IPS-20b (cell line): Measurements from ENCODE around the gene PDCD1LG2.

Source experiments
- H3K27ac ChIP-seq: one replicate; pipeline ENCODE4 v1.5.1; 2013; ENCODE audit warnings: low read length
- H3K27me3 ChIP-seq: 2 replicates; pipeline ENCODE4 v1.6.1; 2013; ENCODE audit warnings: mild to moderate bottlenecking, low read length, inconsistent platforms; ENCODE audit not compliant: insufficient read depth
- H3K36me3 ChIP-seq: 2 replicates; pipeline ENCODE4 v1.6.1; 2013; ENCODE audit warnings: low read depth, mild to moderate bottlenecking, inconsistent platforms, low read length, moderate library complexity; ENCODE audit not compliant: insufficient read depth
- H3K4me1 ChIP-seq: 2 replicates; pipeline ENCODE4 v1.6.1; 2013; ENCODE audit warnings: mild to moderate bottlenecking, control low read depth, inconsistent platforms, low read length, moderate library complexity; ENCODE audit not compliant: insufficient read depth
- H3K4me3 ChIP-seq: 2 replicates; pipeline ENCODE4 v1.5.1; 2013; ENCODE audit warnings: mild to moderate bottlenecking, low read length, inconsistent platforms
- H3K9ac ChIP-seq: 2 replicates; pipeline ENCODE4 v1.6.1; 2013; ENCODE audit warnings: low read depth, mild to moderate bottlenecking, inconsistent platforms, low read length, moderate library complexity
- H3K9me3 ChIP-seq: 2 replicates; pipeline ENCODE4 v1.6.1; 2013; ENCODE audit warnings: mild to moderate bottlenecking, low read depth, low read length, inconsistent platforms; ENCODE audit not compliant: insufficient read depth

PDCD1LG2 gene

DNA sequence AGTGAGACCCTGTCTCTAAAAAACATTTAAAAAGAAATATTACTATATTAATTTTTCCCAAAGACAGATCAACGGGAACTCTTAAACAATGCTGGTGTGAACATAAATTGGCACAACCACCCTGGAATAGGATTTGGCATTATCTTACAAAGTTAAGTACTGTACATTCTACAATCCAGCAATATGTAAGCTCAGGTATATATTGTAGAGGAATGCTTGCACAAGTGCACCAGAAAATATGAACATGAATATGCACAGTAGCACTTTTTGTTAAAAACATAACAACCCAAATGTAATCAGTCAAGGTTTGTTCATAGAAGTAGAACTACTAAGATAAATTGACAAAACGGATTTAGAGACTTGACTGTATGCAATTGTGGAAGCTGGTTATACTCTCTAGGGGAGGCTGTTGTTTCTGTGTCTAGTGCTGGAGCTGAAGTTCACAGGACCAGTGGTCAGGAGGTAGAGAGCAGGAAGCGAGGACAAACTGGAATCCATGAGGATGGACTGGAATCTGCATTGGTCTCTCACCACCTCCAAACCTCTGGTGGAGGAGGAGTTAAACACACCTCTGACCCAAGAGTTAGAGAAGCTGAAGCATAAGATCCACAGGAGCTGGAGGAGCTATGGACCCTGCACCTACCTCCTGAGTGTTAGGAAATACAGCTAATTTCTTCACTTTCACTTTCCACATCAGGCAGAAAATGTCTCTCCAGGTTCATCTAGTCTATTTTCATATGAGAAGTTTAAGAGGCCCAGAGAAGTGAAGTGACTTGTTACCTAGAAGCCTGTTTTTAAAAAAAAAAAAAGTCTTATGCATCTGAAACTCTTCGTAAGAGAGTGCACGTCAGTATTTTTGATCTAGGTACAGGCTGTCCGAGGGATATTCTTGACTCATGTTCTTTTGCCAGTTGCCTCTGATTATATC is 98.2 kb downstream of the PDCD1LG2 start:
- H3K27ac ChIP-seq: no peak overlapping the region

DNA sequence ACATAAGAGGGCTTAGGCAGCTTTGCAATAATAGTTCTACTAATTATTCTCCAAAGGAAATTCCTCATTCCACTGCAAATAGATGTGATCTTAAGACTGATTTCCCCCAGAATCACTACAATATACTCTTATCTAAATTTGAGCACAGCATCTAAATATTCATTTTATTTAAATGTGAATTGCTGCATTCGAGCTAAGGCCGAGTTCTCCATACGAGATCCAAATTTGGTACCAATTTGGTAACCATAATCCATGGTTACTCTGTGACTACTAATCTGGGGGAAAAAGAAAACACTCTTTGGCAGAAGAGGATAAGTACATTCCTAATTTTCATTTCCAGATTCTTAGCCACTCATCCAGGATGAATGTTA is 98.9 kb downstream of the PDCD1LG2 start:
- no peak overlapping the region for H3K9ac ChIP-seq
- no peak overlapping the region for H3K27ac ChIP-seq
- no peaks in the 10 kb centered on the region for H3K27me3 ChIP-seq
- H3K9me3 ChIP-seq: no peaks in the 10 kb centered on the region
- H3K36me3 ChIP-seq: no peaks in the 10 kb centered on the region
- H3K4me3 ChIP-seq: no peak overlapping the region
- peaks cover 3% of the 10 kb centered on the region; the same call in 1 of the 2 replicates for H3K4me1 ChIP-seq

More for the DNA sequence above, 98.2 kb downstream of the PDCD1LG2 start:
- no peaks in the 10 kb centered on the region for H3K9me3 ChIP-seq
- no peak overlapping the region for H3K9ac ChIP-seq
- no peaks in the 10 kb centered on the region for H3K27me3 ChIP-seq
- H3K36me3 ChIP-seq: no peaks in the 10 kb centered on the region
- H3K4me1 ChIP-seq: peaks cover 3% of the 10 kb centered on the region; the same call in 1 of the 2 replicates
- H3K4me3 ChIP-seq: no peak overlapping the region

DNA sequence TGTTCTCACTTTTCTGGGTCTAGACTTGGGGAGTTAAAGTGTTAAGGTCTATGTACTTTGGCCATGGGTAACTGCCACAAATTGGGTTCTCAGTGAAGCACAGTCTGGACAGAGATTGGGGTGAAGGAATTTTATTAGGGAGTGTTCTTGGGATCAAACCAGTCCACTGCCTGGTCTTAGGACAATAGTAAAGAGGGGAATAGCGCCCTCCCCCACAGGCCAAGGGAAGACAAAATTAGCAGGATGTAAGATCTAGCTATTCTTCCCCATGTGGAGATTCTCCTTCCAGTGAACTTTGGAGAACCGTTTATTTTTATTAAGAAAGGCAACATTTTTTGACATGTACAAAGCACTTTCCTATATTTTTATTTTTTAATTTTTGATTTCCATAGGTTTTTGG is 100.2 kb downstream of the PDCD1LG2 start:
- Histone ChIP-seq H3K9ac (no peak overlapping the region), H3K27me3 (no peaks in the 10 kb centered on the region), H3K9me3 (no peaks in the 10 kb centered on the region), H3K27ac (no peak overlapping the region), H3K36me3 (no peaks in the 10 kb centered on the region), H3K4me1 (peaks cover 6% of the 10 kb centered on the region; the same call in 1 of the 2 replicates), H3K4me3 (no peak overlapping the region)

DNA sequence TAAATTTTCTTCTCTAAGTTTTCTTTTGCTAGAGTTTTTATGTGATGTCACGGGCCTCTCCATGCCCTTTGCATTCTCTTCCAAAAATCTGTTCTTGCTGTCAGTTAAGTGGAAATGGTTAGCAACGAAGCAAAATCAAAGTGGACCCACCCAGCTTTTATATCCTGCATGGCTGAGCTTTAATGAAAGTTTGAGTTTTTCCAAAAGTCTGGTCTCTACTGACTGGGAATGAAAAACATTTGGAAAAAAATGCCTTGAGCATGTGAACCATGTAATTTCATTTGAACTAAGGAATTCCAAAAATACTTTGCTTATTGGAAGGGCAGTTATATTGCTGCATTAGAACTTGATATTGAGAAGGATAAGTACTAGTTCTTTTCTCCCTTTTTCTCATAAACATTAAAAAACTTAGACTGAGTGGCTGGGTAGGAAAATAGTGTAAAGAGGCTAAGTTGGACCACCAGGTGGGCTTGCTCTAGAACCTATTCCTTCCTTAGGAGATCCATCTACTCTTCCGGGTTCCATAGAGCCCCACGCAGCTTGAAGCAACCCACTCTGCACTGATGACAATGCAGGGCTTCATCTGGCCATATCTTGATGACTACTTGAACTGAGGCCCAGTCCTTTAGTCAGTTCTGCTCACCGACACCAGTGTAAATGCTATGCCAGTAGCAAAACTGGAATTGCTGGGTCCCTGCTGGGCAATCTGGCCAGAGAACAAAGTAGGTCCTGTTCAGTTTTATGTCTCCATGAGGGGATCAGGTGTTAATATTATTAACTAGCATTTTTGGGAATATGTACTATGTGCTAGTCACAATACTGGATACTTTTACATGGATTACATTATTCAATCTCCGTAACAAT is 101.2 kb downstream of the PDCD1LG2 start:
- no peaks in the 10 kb centered on the region for H3K36me3 ChIP-seq
- no peaks in the 10 kb centered on the region for H3K27me3 ChIP-seq
- peaks cover 6% of the 10 kb centered on the region; the same call in 1 of the 2 replicates for H3K4me1 ChIP-seq
- no peak overlapping the region for H3K27ac ChIP-seq
- no peak overlapping the region for H3K9ac ChIP-seq
- no peak overlapping the region for H3K4me3 ChIP-seq
- H3K9me3 ChIP-seq: no peaks in the 10 kb centered on the region

DNA sequence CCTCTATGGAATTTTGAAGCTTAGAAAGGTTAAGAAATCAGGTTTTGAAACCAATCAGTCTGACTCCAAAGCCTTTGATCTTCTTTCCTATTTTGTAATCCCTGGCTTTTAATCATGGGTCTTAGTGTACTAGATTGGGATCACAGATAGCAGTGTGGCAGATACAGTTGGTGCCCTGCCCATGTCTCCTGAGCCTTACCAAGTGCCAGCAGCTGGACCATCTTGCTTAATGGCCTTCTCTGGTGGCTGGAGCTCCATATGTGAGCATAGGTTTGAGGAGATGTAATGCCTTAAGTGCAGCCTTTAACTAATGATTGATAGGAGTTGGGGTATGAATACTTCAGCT is 101.8 kb downstream of the PDCD1LG2 start:
- H3K36me3 ChIP-seq: no peaks in the 10 kb centered on the region
- H3K27me3 ChIP-seq: no peaks in the 10 kb centered on the region
- no peaks in the 10 kb centered on the region for H3K9me3 ChIP-seq
- peaks cover 6% of the 10 kb centered on the region; the same call in 1 of the 2 replicates for H3K4me1 ChIP-seq
- no peak overlapping the region for H3K27ac ChIP-seq
- H3K9ac ChIP-seq: no peak overlapping the region
- H3K4me3 ChIP-seq: no peak overlapping the region

GRCh38 chr9:5614192-5614591 is 103.9 kb downstream of the PDCD1LG2 start:
- no peak overlapping the region for H3K9ac ChIP-seq
- no peaks in the 10 kb centered on the region for H3K27me3 ChIP-seq
- no peak overlapping the region for H3K27ac ChIP-seq
- peaks cover 6% of the 10 kb centered on the region; the same call in 1 of the 2 replicates for H3K4me1 ChIP-seq
- H3K9me3 ChIP-seq: no peaks in the 10 kb centered on the region
- no peaks in the 10 kb centered on the region for H3K36me3 ChIP-seq
- no peak overlapping the region for H3K4me3 ChIP-seq

GRCh38 chr9:5614985-5615384 is 104.7 kb downstream of the PDCD1LG2 start:
- no peaks in the 10 kb centered on the region for H3K9me3 ChIP-seq
- no peak overlapping the region for H3K27ac ChIP-seq
- no peaks in the 10 kb centered on the region for H3K27me3 ChIP-seq
- H3K36me3 ChIP-seq: no peaks in the 10 kb centered on the region
- no peak overlapping the region for H3K9ac ChIP-seq
- H3K4me3 ChIP-seq: no peak overlapping the region
- peaks cover 6% of the 10 kb centered on the region; the same call in 1 of the 2 replicates for H3K4me1 ChIP-seq

- Histone ChIP-seq H3K9ac (no peak overlapping the region), H3K27ac (no peak overlapping the region), H3K4me1 (peaks cover 3% of the 10 kb centered on the region; the same call in 1 of the 2 replicates), H3K27me3 (no peaks in the 10 kb centered on the region), H3K9me3 (no peaks in the 10 kb centered on the region), H3K4me3 (no peak overlapping the region), H3K36me3 (no peaks in the 10 kb centered on the region)
These were observed 107.4 kb downstream of the PDCD1LG2 start for GRCh38 chr9:5617749-5618148.

DNA sequence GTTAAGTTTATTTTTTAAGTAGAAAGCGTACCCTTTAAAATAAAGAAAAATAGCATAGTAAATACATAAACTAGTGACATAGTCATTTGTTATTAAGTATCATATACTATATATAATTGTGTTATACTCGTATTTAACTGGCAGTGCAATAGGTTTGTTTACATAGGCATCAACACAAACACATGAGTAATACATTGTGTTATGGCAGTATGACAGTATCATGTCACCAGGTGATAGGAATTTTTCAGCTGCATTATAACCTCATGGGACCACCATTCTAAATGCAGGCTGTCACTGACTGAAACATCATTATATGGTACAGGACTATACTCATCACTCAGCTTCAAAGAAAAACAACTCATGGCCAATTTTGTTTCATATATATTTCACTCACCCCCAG is 110.2 kb downstream of the PDCD1LG2 start:
- no peaks in the 10 kb centered on the region for H3K27me3 ChIP-seq
- H3K27ac ChIP-seq: no peak overlapping the region
- H3K4me3 ChIP-seq: no peak overlapping the region
- no peaks in the 10 kb centered on the region for H3K4me1 ChIP-seq
- H3K9ac ChIP-seq: no peak overlapping the region
- H3K9me3 ChIP-seq: no peaks in the 10 kb centered on the region
- H3K36me3 ChIP-seq: no peaks in the 10 kb centered on the region
